HEK293 (cell line): ENCODE data around the gene ABHD16B.
"Not testable (repeated sequence)": the region's sequence is repeated elsewhere in the genome, so short reads cannot be mapped to it uniquely, and the experiment has no call there.

ENCODE experiments used
- CTCF ChIA-PET: fragments of 350-600 bp; formaldehyde crosslinking; extraction: SDS; loops from one replicate; lab custom pipeline; 2021; ENCODE audit warnings: antibody characterized with exemption; lab: Yijun Ruan, JAX
- POLR2A ChIA-PET: fragments of 300-600 bp; formaldehyde crosslinking; extraction: SDS; loops from one replicate; lab custom pipeline; 2020; ENCODE audit warnings: antibody characterized with exemption, inconsistent platforms; lab: Yijun Ruan, JAX
- H3K27ac ChIP-seq: fragments of 200-500 bp; sonication (Bioruptor generic); 2 replicates; pipeline ENCODE4 v1.5.1; 2014; ENCODE audit warnings: low read depth, low read length, control low read depth, inconsistent platforms; ENCODE audit errors: extremely low read depth
- H3K36me3 ChIP-seq, 2 experiments: fragments of 200-500 bp in 1 of 2; sonication (Bioruptor generic) in 1 of 2; 1 replicate in 1 of 2; 2 replicates in 1 of 2; pipeline ENCODE4 v1.5.1; 2014 to 2017; ENCODE audit warnings: inconsistent platforms in 2 of 2, low read length in 2 of 2; ENCODE audit not compliant: control insufficient read depth in 2 of 2, insufficient read depth in 1 of 2
- H3K4me1 ChIP-seq: fragments of 200-500 bp; sonication (Bioruptor generic); 2 replicates; pipeline ENCODE4 v1.5.1; 2014; ENCODE audit warnings: mild to moderate bottlenecking, low read length, inconsistent platforms; ENCODE audit not compliant: control insufficient read depth, insufficient read depth
- H3K4me3 ChIP-seq: 2 replicates; pipeline ENCODE4 v1.5.1; 2011; ENCODE audit warnings: low read depth, mild to moderate bottlenecking, control low read depth, low read length, moderate library complexity
- H3K9me3 ChIP-seq: fragments of 200-500 bp; sonication (Bioruptor generic); 2 replicates; pipeline ENCODE4 v1.5.1; 2014; ENCODE audit warnings: low read depth, low read length, inconsistent platforms; ENCODE audit not compliant: control insufficient read depth, insufficient read depth
- BCL11B ChIP-seq: fragments of 450-650 bp; formaldehyde crosslinking; IDR thresholded peaks from 2 replicates; pipeline ENCODE4 v1.5.1; 2016; ENCODE audit warnings: low read depth, missing biosample characterization, missing genetic modification characterization
- IKZF3 ChIP-seq: fragments of 450-650 bp; IDR thresholded peaks from 2 replicates; pipeline ENCODE4 v1.5.0; 2018; ENCODE audit warnings: missing biosample characterization, mild to moderate bottlenecking, missing genetic modification characterization, moderate library complexity
- KLF10 ChIP-seq: fragments of 450-650 bp; IDR thresholded peaks from 2 replicates; pipeline ENCODE4 v1.5.1; 2018; ENCODE audit warnings: missing biosample characterization, mild to moderate bottlenecking, missing genetic modification characterization
- KLF8 ChIP-seq: fragments of 450-650 bp; formaldehyde crosslinking; IDR thresholded peaks from 2 replicates; pipeline ENCODE4 v1.5.1; 2016; ENCODE audit warnings: missing biosample characterization, missing genetic modification characterization
- PBX3 ChIP-seq: sonication (generic); formaldehyde crosslinking; IDR thresholded peaks from 2 replicates; pipeline ENCODE4 v1.8.1; 2022; ENCODE audit warnings: mild to moderate bottlenecking, moderate library complexity, missing genetic modification reagents
- ZBTB1 ChIP-seq: fragments of 450-650 bp; formaldehyde crosslinking; IDR thresholded peaks from 2 replicates; pipeline ENCODE4 v1.5.1; 2016; ENCODE audit warnings: missing biosample characterization, missing genetic modification characterization
- ZBTB10 ChIP-seq: fragments of 450-650 bp; formaldehyde crosslinking; IDR thresholded peaks from 2 replicates; pipeline ENCODE4 v1.5.1; 2016; ENCODE audit warnings: missing biosample characterization, missing genetic modification characterization
- ZBTB20 ChIP-seq: fragments of 450-650 bp; formaldehyde crosslinking; IDR thresholded peaks from 2 replicates; pipeline ENCODE4 v1.5.1; 2016; ENCODE audit warnings: missing biosample characterization, missing genetic modification characterization
- ZNF140 ChIP-seq: fragments of 450-650 bp; formaldehyde crosslinking; IDR thresholded peaks from 2 replicates; pipeline ENCODE4 v1.5.1; 2016; ENCODE audit warnings: missing biosample characterization, missing genetic modification characterization
- ZNF48 ChIP-seq: fragments of 450-650 bp; formaldehyde crosslinking; IDR thresholded peaks from 2 replicates; pipeline ENCODE4 v1.5.1; 2016; ENCODE audit warnings: missing biosample characterization, missing genetic modification characterization
- ZNF623 ChIP-seq: fragments of 450-650 bp; formaldehyde crosslinking; IDR thresholded peaks from 2 replicates; pipeline ENCODE4 v1.5.1; 2016; ENCODE audit warnings: missing biosample characterization, missing genetic modification characterization
- ZNF629 ChIP-seq: fragments of 450-650 bp; formaldehyde crosslinking; IDR thresholded peaks from 2 replicates; pipeline ENCODE4 v1.5.1; 2017; ENCODE audit warnings: missing biosample characterization, missing genetic modification characterization
- ZNF837 ChIP-seq: fragments of 450-650 bp; formaldehyde crosslinking; IDR thresholded peaks from 2 replicates; pipeline ENCODE4 v1.5.1; 2016; ENCODE audit warnings: missing biosample characterization, missing genetic modification characterization
- TF ChIP-seq, protein P1 (sequence below): fragments of 450-650 bp; formaldehyde crosslinking; IDR thresholded peaks from 2 replicates; pipeline ENCODE4 v1.5.1; 2017; ENCODE audit warnings: missing biosample characterization, missing genetic modification characterization

Gene ABHD16B

GRCh38 chr20:63873477-63873971 is 12.2 kb downstream of the ABHD16B start:
- CTCF ChIA-PET: interaction anchor here (0.6 to 1.4 kb wide), 3 partner anchors 98 to 115 kb away, joined by 3 to 8 read pairs (median 6); no protein-coding TSS in a partner anchor
- Histone ChIP-seq H3K9me3 (no peaks in the 10 kb centered on the region), H3K27ac (no peak overlapping the region), H3K4me1 (no peaks in the 10 kb centered on the region), H3K4me3 (no peak overlapping the region), H3K36me3 (peaks cover 34 to 85% of the 10 kb centered on the region in 2 experiments)
- POLR2A ChIA-PET: interaction anchor here (0.7 to 1.1 kb wide), 2 partner anchors 9 to 11 kb away, joined by 3 to 6 read pairs; partner anchors contain the start of gene TPD52L2
- TF ChIP-seq KLF10 (tag by site-specific recombination) (no peak), PBX3 (CRISPR knock-in tag) (no peak), ZBTB10 (tag by site-specific recombination) (no peak), ZNF837 (tag by site-specific recombination) (no peak), ZNF140 (no peak), BCL11B (tag by site-specific recombination) (no peak), KLF8 (tag by site-specific recombination) (no peak), ZBTB20 (tag by site-specific recombination) (no peak)
- TF ChIP-seq, protein P1, sequence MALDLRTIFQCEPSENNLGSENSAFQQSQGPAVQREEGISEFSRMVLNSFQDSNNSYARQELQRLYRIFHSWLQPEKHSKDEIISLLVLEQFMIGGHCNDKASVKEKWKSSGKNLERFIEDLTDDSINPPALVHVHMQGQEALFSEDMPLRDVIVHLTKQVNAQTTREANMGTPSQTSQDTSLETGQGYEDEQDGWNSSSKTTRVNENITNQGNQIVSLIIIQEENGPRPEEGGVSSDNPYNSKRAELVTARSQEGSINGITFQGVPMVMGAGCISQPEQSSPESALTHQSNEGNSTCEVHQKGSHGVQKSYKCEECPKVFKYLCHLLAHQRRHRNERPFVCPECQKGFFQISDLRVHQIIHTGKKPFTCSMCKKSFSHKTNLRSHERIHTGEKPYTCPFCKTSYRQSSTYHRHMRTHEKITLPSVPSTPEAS (tag by site-specific recombination): no peak

GRCh38 chr20:63874241-63874640 is 12.9 kb downstream of the ABHD16B start:
- peaks cover 31 to 85% of the 10 kb centered on the region in 2 experiments for H3K36me3 ChIP-seq
- ChIA-PET POLR2A (interaction anchor here (0.7 to 1.1 kb wide), 2 partner anchors 10 to 385 kb away, joined by 3 to 6 read pairs; partner anchors contain the start of gene TPD52L2), CTCF (interaction anchor here (0.6 kb wide), 2 partner anchors 100 to 114 kb away, joined by 3 to 6 read pairs; no protein-coding TSS in a partner anchor)
- H3K4me1 ChIP-seq, H3K27ac ChIP-seq, H3K4me3 ChIP-seq, H3K9me3 ChIP-seq: not testable (repeated sequence)

DNA sequence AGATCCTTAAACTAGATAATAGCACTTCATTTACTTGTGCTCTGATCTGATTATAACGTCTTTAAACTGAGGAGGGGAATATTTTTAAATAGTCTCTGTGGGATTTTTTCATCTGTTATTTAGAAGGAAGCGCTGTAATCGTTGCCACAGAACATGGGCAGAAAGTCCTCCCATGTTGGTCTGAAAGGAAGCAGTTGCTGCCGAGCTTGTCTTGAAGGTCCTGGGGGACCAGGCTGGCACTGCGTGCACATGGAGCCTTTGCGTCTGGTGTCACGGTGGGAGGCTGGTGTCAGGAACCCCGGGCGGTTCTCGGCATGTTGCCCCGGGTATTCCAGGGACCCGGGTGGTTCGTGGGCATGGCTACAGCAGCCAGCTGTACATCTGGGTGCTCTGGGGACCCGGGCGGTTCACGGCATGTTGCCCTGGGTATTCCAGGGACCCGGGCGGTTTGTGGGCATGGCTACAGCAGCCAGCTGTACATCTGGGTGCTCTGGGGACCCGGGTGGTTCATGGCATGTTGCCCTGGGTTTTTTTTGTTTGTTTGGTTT is 15.3 kb downstream of the ABHD16B start:
- Histone ChIP-seq H3K4me1 (no peaks in the 10 kb centered on the region), H3K9me3 (no peaks in the 10 kb centered on the region), H3K36me3 (peaks cover 11 to 72% of the 10 kb centered on the region in 2 experiments; a peak in 2 of 3 replicates), H3K27ac (no peak overlapping the region), H3K4me3 (no peak overlapping the region)
- CTCF ChIA-PET: interaction anchor here (0.6 to 0.7 kb wide), 2 partner anchors 114 to 327 kb away, joined by 3 to 5 read pairs; no protein-coding TSS in a partner anchor
- TF ChIP-seq IKZF3 (tag by site-specific recombination) (no peak), ZNF837 (tag by site-specific recombination) (no peak), ZNF623 (tag by site-specific recombination) (no peak), ZNF48 (no peak), ZBTB1 (tag by site-specific recombination) (no peak), ZNF629 (no peak)
- POLR2A ChIA-PET: interaction anchor here (0.6 to 2.7 kb wide), 2 partner anchors 11 to 152 kb away, joined by 3 to 18 read pairs; partner anchors contain the start of gene TPD52L2
